Endothelial cell (in vitro differentiated cells): ENCODE data around the gene PNKP. TPM values are rescaled to one million over a fixed set of nuclear protein-coding genes. Genes with fewer than 3 reads are reported as not detected.

Source experiments
- DNase-seq: peaks from one replicate; pipeline ENCODE4 v3.0.0; 2021; ENCODE audit warnings: low spot score
- H3K27ac Mint-ChIP-seq: one replicate; pipeline ENCODE4 v1.8.0; 2021; ENCODE audit warnings: mixed read lengths, inconsistent platforms; ENCODE audit not compliant: unreplicated experiment
- H3K27me3 Mint-ChIP-seq: one replicate; pipeline ENCODE4 v1.8.0; 2021; ENCODE audit warnings: mild to moderate bottlenecking, moderate library complexity, mixed read lengths, inconsistent platforms; ENCODE audit not compliant: unreplicated experiment
- H3K36me3 Mint-ChIP-seq: one replicate; pipeline ENCODE4 v1.8.0; 2021; ENCODE audit warnings: mild to moderate bottlenecking, low read depth, mixed read lengths, inconsistent platforms; ENCODE audit not compliant: unreplicated experiment
- H3K4me1 Mint-ChIP-seq: one replicate; pipeline ENCODE4 v1.8.0; 2021; ENCODE audit warnings: mild to moderate bottlenecking, mixed read lengths, inconsistent platforms; ENCODE audit not compliant: unreplicated experiment
- H3K4me3 Mint-ChIP-seq: one replicate; pipeline ENCODE4 v1.8.0; 2021; ENCODE audit warnings: mild to moderate bottlenecking, mixed read lengths, inconsistent platforms; ENCODE audit not compliant: unreplicated experiment
- H3K9me3 Mint-ChIP-seq: one replicate; pipeline ENCODE4 v1.8.0; 2021; ENCODE audit warnings: mixed read lengths, inconsistent platforms; ENCODE audit not compliant: unreplicated experiment
- total RNA-seq: library from RNA; stranded (reverse); fragmentation: NEBNext Ultra II Directional; extraction: Animal tissue kit (Norgen Biotek cat#: 25700); gene quantifications from one replicate; pipeline ENCODE4 v1.2.1, GENCODE V29; 2021; ENCODE audit not compliant: unreplicated experiment
- TF ChIP-seq, protein P1 (sequence below): fragments of 200-600 bp; sonication (generic); IDR thresholded peaks from one replicate; pipeline ENCODE4 v1.5.0; 2021; ENCODE audit warnings: antibody characterized with exemption; ENCODE audit not compliant: unreplicated experiment

PNKP gene
- total RNA-seq, 1 donor from 2014 or later: 96.0 TPM

DNA sequence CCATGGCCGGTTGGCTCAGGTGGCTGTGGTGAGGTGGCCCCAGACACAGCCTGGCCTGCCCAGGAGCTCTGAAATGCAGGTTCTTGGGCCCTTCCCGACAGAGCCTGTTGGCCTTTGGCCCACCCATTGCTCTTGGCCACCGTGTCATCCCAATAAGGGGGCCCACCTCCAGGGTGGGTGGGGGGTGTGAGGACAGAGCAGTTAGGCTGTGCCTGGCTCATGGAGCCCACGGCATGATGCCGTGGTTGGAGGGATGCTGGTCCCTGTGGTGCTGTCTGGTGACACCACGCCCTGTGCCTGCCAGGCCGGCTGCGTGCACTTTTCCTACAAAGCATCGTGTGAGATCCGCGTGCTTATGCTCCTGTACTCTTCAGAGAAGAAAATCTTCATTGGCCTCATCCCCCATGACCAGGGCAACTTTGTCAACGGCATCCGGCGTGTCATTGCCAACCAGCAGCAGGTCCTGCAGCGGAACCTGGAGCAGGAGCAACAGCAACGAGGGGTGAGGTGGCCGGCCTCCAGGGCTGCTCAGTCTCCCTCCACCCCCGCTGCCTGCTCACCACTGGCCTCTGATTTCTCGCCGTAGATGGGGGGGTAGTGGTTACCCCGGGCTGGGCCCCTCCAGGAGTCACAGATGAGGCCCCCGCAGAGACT lies 7.6 kb downstream of the PNKP start:
- H3K9me3 Mint-ChIP-seq: no peaks in the 10 kb centered on the region
- H3K36me3 Mint-ChIP-seq: peaks cover 35% of the 10 kb centered on the region
- peaks cover 3% of the 10 kb centered on the region for H3K4me1 Mint-ChIP-seq
- TF ChIP-seq, protein P1, sequence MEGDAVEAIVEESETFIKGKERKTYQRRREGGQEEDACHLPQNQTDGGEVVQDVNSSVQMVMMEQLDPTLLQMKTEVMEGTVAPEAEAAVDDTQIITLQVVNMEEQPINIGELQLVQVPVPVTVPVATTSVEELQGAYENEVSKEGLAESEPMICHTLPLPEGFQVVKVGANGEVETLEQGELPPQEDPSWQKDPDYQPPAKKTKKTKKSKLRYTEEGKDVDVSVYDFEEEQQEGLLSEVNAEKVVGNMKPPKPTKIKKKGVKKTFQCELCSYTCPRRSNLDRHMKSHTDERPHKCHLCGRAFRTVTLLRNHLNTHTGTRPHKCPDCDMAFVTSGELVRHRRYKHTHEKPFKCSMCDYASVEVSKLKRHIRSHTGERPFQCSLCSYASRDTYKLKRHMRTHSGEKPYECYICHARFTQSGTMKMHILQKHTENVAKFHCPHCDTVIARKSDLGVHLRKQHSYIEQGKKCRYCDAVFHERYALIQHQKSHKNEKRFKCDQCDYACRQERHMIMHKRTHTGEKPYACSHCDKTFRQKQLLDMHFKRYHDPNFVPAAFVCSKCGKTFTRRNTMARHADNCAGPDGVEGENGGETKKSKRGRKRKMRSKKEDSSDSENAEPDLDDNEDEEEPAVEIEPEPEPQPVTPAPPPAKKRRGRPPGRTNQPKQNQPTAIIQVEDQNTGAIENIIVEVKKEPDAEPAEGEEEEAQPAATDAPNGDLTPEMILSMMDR: no peak
- DNase-seq: no peak
- no peak overlapping the region for H3K27ac Mint-ChIP-seq
- H3K4me3 Mint-ChIP-seq: no peak overlapping the region
- H3K27me3 Mint-ChIP-seq: peaks cover 31% of the 10 kb centered on the region

DNA sequence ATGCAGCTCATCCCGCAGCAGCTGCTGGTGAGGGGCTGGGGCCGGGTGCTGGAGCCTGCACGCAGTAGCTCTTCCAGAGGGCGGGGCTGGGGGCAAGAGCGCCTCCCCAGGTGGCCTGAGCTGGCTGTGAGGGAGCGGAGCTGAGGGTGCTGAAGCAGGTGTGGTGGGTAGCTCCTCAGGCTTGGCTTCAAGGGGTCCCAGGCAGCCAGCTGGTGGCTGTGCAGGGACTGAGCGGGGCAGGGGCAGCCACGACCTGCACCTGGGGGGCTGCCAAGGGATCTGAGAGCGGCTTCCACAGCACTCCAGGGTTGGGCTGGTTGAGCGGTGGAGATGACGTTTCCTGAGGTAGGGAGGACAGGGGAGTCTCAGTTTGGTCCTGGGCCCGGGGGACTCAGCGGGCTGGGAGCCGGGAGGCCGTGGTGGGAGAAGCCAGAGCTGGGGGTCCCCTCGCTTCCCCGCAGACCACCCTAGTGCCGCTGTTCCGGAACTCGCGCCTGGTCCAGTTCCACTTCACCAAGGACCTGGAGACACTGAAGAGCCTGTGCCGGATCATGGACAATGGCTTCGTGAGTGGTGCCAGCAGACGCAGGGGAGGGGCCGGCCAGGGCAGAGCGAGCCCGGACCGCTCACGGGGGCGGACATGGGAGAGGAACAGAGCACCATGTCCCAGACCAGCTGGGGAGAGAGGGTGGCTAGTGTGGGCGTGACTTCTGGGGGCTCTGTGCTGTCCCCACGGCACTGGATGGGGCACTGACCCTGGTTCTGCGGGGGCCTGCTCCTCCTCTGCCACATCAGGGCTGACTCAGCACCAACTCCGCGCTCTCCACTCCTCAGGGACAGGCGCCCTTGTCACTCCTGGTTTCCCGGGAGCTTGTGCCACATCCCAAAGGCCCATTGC lies 9.0 kb downstream of the PNKP start:
- Mint-ChIP-seq H3K4me3 (no peak overlapping the region), H3K27me3 (peaks cover 24% of the 10 kb centered on the region)
- DNase-seq: no peak

DNA sequence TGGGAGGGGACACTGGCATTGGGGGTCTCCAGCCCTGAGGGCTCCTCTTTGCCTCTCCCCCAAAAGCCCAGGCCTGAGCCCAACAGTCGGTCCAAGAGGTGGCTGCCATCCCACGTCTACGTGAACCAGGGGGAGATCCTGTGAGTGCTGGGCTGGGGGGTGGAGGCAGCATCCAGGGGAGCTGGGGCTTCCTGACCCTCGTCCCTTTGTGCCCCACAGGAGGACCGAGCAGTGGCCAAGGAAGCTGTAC lies 9.6 kb downstream of the PNKP start:
- Mint-ChIP-seq H3K36me3 (peaks cover 21% of the 10 kb centered on the region), H3K27ac (no peak overlapping the region), H3K4me3 (no peak overlapping the region), H3K4me1 (peaks cover 5% of the 10 kb centered on the region), H3K9me3 (no peaks in the 10 kb centered on the region), H3K27me3 (peaks cover 24% of the 10 kb centered on the region)
- TF ChIP-seq, protein P1: no peak
- no peak for DNase-seq

More for the DNA sequence above, 9.0 kb downstream of the PNKP start:
- peaks cover 23% of the 10 kb centered on the region for H3K36me3 Mint-ChIP-seq
- H3K9me3 Mint-ChIP-seq: no peaks in the 10 kb centered on the region
- H3K27ac Mint-ChIP-seq: peak overlapping the region; percentile 67
- H3K4me1 Mint-ChIP-seq: peaks cover 6% of the 10 kb centered on the region
- TF ChIP-seq, protein P1: no peak

DNA sequence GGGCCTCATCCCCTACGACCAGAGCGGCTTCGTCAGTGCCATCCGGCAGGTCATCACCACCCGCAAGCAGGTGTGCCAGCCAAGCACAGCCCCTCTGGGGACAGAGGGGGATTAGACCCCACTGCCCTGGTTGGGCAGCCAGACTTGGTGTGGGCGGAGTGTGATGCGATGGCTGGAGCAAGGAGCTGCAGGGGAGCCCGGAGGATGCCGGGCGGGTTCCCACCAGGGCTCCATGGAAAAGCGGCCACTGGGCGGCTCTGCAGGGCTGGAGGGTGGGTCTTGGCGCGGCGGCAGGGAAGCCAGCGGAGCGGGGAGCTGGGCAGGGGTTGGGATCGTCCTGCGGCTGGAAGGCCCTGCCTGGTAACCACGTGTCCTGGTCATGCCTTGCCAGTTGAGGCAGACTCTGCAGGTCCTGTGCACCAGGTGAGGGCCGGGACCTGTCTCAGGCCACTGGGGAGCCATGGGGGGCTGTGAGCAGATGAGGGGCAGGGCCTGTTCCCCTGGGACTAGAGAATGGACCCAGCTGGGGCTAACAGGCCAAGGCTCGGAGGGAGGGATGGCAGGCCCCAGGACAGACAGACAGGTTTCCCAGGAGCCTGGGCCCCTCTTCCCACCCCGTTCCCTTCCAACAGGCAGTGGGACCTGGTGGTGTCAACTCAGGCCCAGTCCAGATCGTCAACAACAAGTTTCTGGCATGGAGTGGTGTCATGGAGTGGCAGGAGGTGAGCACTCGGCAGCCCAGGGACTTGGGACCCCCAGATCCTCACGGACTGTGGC lies 10.1 kb downstream of the PNKP start:
- Mint-ChIP-seq H3K4me1 (peaks cover 10% of the 10 kb centered on the region), H3K9me3 (no peaks in the 10 kb centered on the region), H3K36me3 (peaks cover 26% of the 10 kb centered on the region), H3K27ac (no peak overlapping the region), H3K4me3 (no peak overlapping the region), H3K27me3 (peaks cover 29% of the 10 kb centered on the region)
- TF ChIP-seq, protein P1: no peak
- no peak for DNase-seq
